CD14-positive monocyte (primary cell): ENCODE measurements around the gene NT5C. TPM values are rescaled to one million over a fixed set of nuclear protein-coding genes. Genes with fewer than 3 reads are reported as not detected.

Source experiments
- DNase-seq, 3 donors: peaks; one replicate each; pipeline ENCODE4 v3.0.0-alpha.2; 2011 to 2022
- H2AFZ ChIP-seq: 2 replicates; pipeline ENCODE4 v1.6.0; 2012; ENCODE audit warnings: mild to moderate bottlenecking, low read depth, low read length, inconsistent platforms; ENCODE audit not compliant: insufficient read depth, poor library complexity, severe bottlenecking
- H3K27ac ChIP-seq, 2 donors: 1 replicate in 1 of 2; 2 replicates in 1 of 2; pipeline ENCODE4 v1.5.1; 2012 to 2013; ENCODE audit warnings: low read length in 2 of 2, control low read depth in 1 of 2, inconsistent platforms in 1 of 2, low read depth in 1 of 2, mild to moderate bottlenecking in 1 of 2
- H3K27me3 ChIP-seq, 2 donors: one replicate each; pipeline versions ENCODE4 v1.6.0 to v1.6.1; 2011 to 2013; ENCODE audit warnings: low read length in 2 of 2; ENCODE audit not compliant: control insufficient read depth in 2 of 2, insufficient read depth in 2 of 2
- H3K36me3 ChIP-seq, 2 donors: replicated peaks in 1 of 2; 1 replicate in 1 of 2; 2 replicates in 1 of 2; pipeline versions ENCODE4 v1.5.1 to v1.6.1; 2012 to 2013; ENCODE audit warnings: low read length in 2 of 2, control low read depth in 1 of 2, inconsistent platforms in 1 of 2, mild to moderate bottlenecking in 1 of 2; ENCODE audit not compliant: insufficient read depth in 2 of 2, control insufficient read depth in 1 of 2
- H3K4me1 ChIP-seq, 2 donors: 1 replicate in 1 of 2; 2 replicates in 1 of 2; pipeline versions ENCODE4 v1.5.1 to v1.6.1; 2012 to 2013; ENCODE audit warnings: low read length in 2 of 2, control low read depth in 1 of 2, inconsistent platforms in 1 of 2, mild to moderate bottlenecking in 1 of 2, moderate library complexity in 1 of 2; ENCODE audit not compliant: insufficient read depth in 2 of 2, control insufficient read depth in 1 of 2
- H3K4me2 ChIP-seq: replicated peaks from 2 replicates; pipeline ENCODE3; 2012; ENCODE audit warnings: low read length, moderate library complexity, mild to moderate bottlenecking; ENCODE audit not compliant: poor library complexity, severe bottlenecking; ENCODE audit errors: extremely low read depth
- H3K4me3 ChIP-seq, 3 experiments: fragments of 200-600 bp in 1 of 3; sonication (generic) in 1 of 3; replicated peaks in 1 of 3; 1 replicate in 2 of 3; 2 replicates in 1 of 3; pipeline ENCODE4 v1.5.1; 2011 to 2013; ENCODE audit warnings: low read length in 3 of 3, mild to moderate bottlenecking in 3 of 3, control low read depth in 2 of 3, low read depth in 2 of 3, inconsistent platforms in 1 of 3, moderate library complexity in 1 of 3
- H3K79me2 ChIP-seq: 2 replicates; pipeline ENCODE4 v1.6.0; 2012; ENCODE audit warnings: mild to moderate bottlenecking, control low read depth, inconsistent platforms, low read length, moderate library complexity; ENCODE audit not compliant: insufficient read depth
- H3K9ac ChIP-seq: 2 replicates; pipeline ENCODE4 v1.6.0; 2017; ENCODE audit warnings: low read length, mild to moderate bottlenecking; ENCODE audit not compliant: insufficient read depth, poor library complexity, severe bottlenecking
- H3K9me3 ChIP-seq, 2 donors: replicated peaks in 1 of 2; 1 replicate in 1 of 2; 2 replicates in 1 of 2; pipeline versions ENCODE4 v1.5.1 to v1.6.1; 2012 to 2013; ENCODE audit warnings: low read length in 2 of 2, control low read depth in 1 of 2; ENCODE audit not compliant: control insufficient read depth in 1 of 2, insufficient read depth in 1 of 2
- H4K20me1 ChIP-seq: 2 replicates; pipeline ENCODE4 v1.6.0; 2012; ENCODE audit warnings: mild to moderate bottlenecking, low read length, control low read depth, moderate library complexity; ENCODE audit not compliant: insufficient read depth
- H3K27ac Mint-ChIP-seq, 7 donors: one replicate each; pipeline ENCODE4 v1.8.0; 2020; ENCODE audit warnings: mild to moderate bottlenecking in 7 of 7, mixed read lengths in 7 of 7, moderate library complexity in 6 of 7, inconsistent platforms in 2 of 7
- H3K27me3 Mint-ChIP-seq, 3 donors: one replicate each; pipeline ENCODE4 v1.8.0; 2021 to 2022; ENCODE audit warnings: low read depth in 3 of 3, mild to moderate bottlenecking in 3 of 3, mixed read lengths in 3 of 3, moderate library complexity in 3 of 3, inconsistent platforms in 1 of 3
- H3K36me3 Mint-ChIP-seq, 2 donors: one replicate each; pipeline ENCODE4 v1.8.0; 2020; ENCODE audit warnings: mixed read lengths in 2 of 2, inconsistent platforms in 1 of 2, mild to moderate bottlenecking in 1 of 2
- H3K4me1 Mint-ChIP-seq: one replicate; pipeline ENCODE4 v1.8.0; 2020; ENCODE audit warnings: mild to moderate bottlenecking, mixed read lengths
- H3K4me3 Mint-ChIP-seq, 2 donors: one replicate each; pipeline ENCODE4 v1.8.0; 2020; ENCODE audit warnings: mild to moderate bottlenecking in 2 of 2, mixed read lengths in 2 of 2, moderate library complexity in 1 of 2
- H3K9me3 Mint-ChIP-seq, 7 donors: one replicate each; pipeline ENCODE4 v1.8.0; 2020 to 2022; ENCODE audit warnings: mixed read lengths in 7 of 7, mild to moderate bottlenecking in 6 of 7, moderate library complexity in 6 of 7, inconsistent platforms in 2 of 7
- WGBS: methylation state at CpG from one replicate; pipeline ENCODE4 v1.1.5; 2013; ENCODE audit warnings: missing lambda C conversion rate; ENCODE audit not compliant: insufficient coverage; 5-methylcytosine and 5-hydroxymethylcytosine counted together
- intact Hi-C, 2 donors: fragments of 100-400 bp; cut with micrococcal nuclease; formaldehyde crosslinking; loops; one replicate each; pipeline versions ENCODE4 v1.15.0 to v1.15.1; 2023
- polyA plus RNA-seq, 3 donors: library from polyadenylated mRNA; depleted of rRNA in 1 of 3; unstranded in 2 of 3; stranded (reverse) in 1 of 3; fragments of 300-500 nt in 2 of 3; fragments of >200 nt in 1 of 3; fragmentation: Illumina TruSeq in 2 of 3; gene quantifications; 1 replicate in 2 of 3; 2 replicates in 1 of 3; pipeline ENCODE4 v1.2.3, GENCODE V29; 2012 to 2021
- TF ChIP-seq, protein P1 (sequence below): fragments of 200-600 bp; IDR thresholded peaks from one replicate; pipeline ENCODE4 v1.8.0; 2022; ENCODE audit warnings: antibody characterized with exemption, mild to moderate bottlenecking

NT5C gene
- polyA plus RNA-seq, 3 donors, result 27.8 to 45.6 (median 36.2) TPM

DNA sequence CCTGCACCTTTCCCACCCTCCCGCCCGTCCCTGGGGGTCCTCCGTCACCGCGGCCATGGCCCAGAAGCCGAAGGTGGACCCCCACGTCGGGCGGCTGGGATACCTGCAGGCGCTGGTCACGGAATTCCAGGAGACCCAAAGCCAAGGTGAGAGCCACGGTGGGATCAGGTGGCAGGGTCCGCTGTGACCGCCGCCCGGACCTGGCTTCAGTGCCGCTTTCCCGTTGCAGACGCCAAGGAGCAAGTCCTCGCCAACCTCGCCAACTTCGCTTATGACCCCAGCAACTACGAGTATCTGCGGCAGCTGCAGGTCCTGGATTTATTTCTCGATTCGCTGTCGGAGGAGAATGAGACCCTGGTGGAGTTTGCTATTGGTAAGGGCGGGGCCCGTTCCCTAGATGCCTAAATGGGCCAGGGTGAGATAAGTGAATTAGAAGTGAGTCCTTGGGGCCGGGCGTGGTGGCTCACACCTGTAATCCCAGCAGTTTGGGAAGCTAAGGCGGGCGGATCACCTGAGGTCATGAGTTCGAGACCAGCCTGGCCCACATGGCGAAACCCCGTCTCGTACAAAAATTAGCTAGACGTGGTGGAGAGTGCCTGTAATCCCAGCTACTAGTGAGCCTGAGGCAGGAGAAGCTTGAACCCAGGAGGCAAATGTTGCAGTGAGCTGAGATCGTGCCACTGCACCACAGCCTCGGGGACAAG, 21.2 kb downstream of the NT5C start:
- Histone ChIP-seq H3K4me3 (peak overlapping the region; percentile 78 to 88 (median 80)), H3K27me3 (no peaks in the 10 kb centered on the region), H3K79me2 (peaks cover 34% of the 10 kb centered on the region), H3K36me3 (peaks cover 0 to 9% of the 10 kb centered on the region in 2 donors), H3K4me1 (peaks cover 50 to 52% of the 10 kb centered on the region in 2 donors), H3K4me2 (peak overlapping the region; percentile 93), H3K9me3 (no peaks in the 10 kb centered on the region), H4K20me1 (peaks cover 6% of the 10 kb centered on the region), H2AFZ (peak overlapping the region; percentile 87), H3K9ac (peak overlapping the region; percentile 53), H3K27ac (peak overlapping the region; percentile 10 to 70)
- Mint-ChIP-seq H3K9me3 (no peaks in the 10 kb centered on the region), H3K4me1 (peaks cover 52% of the 10 kb centered on the region), H3K36me3 (peaks cover 22 to 26% of the 10 kb centered on the region in 2 donors), H3K27ac (peak overlapping the region in 5 of 7 donors; percentile 26 to 81 (median 64)), H3K27me3 (peaks cover 0 to 6% (median 6%) of the 10 kb centered on the region in 3 donors), H3K4me3 (peak overlapping the region; percentile 85 to 93)
- TF ChIP-seq, protein P1, sequence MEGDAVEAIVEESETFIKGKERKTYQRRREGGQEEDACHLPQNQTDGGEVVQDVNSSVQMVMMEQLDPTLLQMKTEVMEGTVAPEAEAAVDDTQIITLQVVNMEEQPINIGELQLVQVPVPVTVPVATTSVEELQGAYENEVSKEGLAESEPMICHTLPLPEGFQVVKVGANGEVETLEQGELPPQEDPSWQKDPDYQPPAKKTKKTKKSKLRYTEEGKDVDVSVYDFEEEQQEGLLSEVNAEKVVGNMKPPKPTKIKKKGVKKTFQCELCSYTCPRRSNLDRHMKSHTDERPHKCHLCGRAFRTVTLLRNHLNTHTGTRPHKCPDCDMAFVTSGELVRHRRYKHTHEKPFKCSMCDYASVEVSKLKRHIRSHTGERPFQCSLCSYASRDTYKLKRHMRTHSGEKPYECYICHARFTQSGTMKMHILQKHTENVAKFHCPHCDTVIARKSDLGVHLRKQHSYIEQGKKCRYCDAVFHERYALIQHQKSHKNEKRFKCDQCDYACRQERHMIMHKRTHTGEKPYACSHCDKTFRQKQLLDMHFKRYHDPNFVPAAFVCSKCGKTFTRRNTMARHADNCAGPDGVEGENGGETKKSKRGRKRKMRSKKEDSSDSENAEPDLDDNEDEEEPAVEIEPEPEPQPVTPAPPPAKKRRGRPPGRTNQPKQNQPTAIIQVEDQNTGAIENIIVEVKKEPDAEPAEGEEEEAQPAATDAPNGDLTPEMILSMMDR, result no peak
- intact Hi-C loops, result loop anchor here (5.0 to 10.0 kb wide), 4 partner anchors 33 to 94 kb away; partner anchors contain the start of genes JPT1 (in 1 of the 2) and NUP85 (in 1 of the 2)
- DNase-seq, result peak in 1 of 3 donors; percentile 17
- 26% methylated on average over 31 of the region's 40 CpGs for WGBS

DNA sequence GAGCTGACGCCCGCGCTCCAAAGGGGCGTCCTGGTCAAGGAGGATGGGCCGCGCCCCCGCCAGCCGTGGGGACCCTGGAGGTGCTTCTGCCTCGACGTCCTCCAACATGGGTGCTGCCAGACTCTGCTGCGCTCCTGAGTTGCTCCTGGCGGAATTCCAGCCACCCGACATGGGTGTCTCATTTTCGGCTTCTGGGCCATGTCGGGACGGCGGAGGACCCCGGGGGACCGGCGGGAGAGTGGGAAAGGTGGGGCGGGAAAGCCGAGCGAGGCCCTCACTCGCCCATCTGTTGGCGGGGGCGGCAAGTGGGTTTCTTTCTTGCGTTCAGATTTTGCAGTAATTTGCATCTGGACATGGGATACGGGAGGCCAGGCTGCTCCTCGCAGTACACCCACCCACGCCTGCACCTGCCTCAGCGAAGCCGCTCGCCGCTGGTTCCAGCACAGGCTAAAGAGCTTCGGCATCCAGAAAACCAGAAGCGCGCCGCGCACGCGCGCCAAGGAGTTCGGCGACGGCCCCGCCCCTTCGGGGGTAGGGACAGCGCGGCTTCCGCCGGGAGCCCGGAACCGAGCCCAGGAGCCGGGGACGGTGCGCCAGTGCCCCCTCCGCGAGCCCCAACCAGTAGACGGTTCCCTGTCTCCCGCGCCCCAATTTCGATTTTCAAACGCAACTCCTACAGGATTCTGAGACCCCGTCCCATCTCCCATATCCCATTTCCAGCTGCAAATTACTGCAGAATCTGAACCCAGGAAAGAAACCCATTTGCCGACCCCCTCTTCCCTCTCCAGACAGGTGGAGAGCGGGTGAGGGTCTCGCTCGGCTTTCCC, 21.9 kb downstream of the NT5C start, which contains the start of gene ARMC7:
TSS of gene ARMC7 (plus strand) at position 563 of the 827 bp plus-strand sequence. CDS start 320 bp downstream, outside the sequence.
- H2AFZ ChIP-seq, result peak within 1 kb of the TSS; percentile 87
- H3K9me3 ChIP-seq, result no peaks in the 10 kb centered on the region
- H3K27ac ChIP-seq, result peak within 1 kb of the TSS; percentile 10 to 70
- peak within 1 kb of the TSS; percentile 42 to 92 (median 86) for H3K27ac Mint-ChIP-seq
- peak within 1 kb of the TSS; percentile 55 for H3K9ac ChIP-seq
- peak within 1 kb of the TSS; percentile 85 to 95 for H3K4me3 Mint-ChIP-seq
- H3K4me1 ChIP-seq, result peaks cover 42 to 44% of the 10 kb centered on the region in 2 donors
- peaks cover 28 to 34% of the 10 kb centered on the region in 2 donors for H3K36me3 Mint-ChIP-seq
- H3K27me3 ChIP-seq, result no peaks in the 10 kb centered on the region
- no peaks in the 10 kb centered on the region for H3K9me3 Mint-ChIP-seq
- WGBS, result under 1% methylated on average over 68 of the region's 68 CpGs
- H3K4me1 Mint-ChIP-seq, result peaks cover 44% of the 10 kb centered on the region
- H3K4me3 ChIP-seq, result peak within 1 kb of the TSS; percentile 78 to 88 (median 80)
- peaks cover 8 to 17% of the 10 kb centered on the region in 2 donors for H3K36me3 ChIP-seq
- peaks cover 29% of the 10 kb centered on the region for H3K79me2 ChIP-seq
- H4K20me1 ChIP-seq, result peaks cover 6% of the 10 kb centered on the region
- peaks cover 0 to 6% (median 6%) of the 10 kb centered on the region in 3 donors for H3K27me3 Mint-ChIP-seq
- H3K4me2 ChIP-seq, result peak within 1 kb of the TSS; percentile 93
- intact Hi-C loops, result loop anchor here (5.0 to 10.0 kb wide), 4 partner anchors 32 to 95 kb away; partner anchors contain the start of genes JPT1 (in 1 of the 2) and NUP85 (in 1 of the 2)
- DNase-seq, result peak; percentile 83 to 89 (median 85)
- TF ChIP-seq, protein P1, result no peak
